ENCODE measurements around the gene HLA-B.

GRCh38 chr6:31350196-31351032, 6.6 kb downstream of the HLA-B start:
- no peak for TF ChIP-seq ATF2 (IDR thresholded peaks at IDR 0.05; ENCODE audit: low read length)
- TF ChIP-seq, protein P1, sequence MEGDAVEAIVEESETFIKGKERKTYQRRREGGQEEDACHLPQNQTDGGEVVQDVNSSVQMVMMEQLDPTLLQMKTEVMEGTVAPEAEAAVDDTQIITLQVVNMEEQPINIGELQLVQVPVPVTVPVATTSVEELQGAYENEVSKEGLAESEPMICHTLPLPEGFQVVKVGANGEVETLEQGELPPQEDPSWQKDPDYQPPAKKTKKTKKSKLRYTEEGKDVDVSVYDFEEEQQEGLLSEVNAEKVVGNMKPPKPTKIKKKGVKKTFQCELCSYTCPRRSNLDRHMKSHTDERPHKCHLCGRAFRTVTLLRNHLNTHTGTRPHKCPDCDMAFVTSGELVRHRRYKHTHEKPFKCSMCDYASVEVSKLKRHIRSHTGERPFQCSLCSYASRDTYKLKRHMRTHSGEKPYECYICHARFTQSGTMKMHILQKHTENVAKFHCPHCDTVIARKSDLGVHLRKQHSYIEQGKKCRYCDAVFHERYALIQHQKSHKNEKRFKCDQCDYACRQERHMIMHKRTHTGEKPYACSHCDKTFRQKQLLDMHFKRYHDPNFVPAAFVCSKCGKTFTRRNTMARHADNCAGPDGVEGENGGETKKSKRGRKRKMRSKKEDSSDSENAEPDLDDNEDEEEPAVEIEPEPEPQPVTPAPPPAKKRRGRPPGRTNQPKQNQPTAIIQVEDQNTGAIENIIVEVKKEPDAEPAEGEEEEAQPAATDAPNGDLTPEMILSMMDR (IDR thresholded peaks at IDR 0.05; ENCODE audit: control extremely low read depth in 1 of 3, insufficient read depth in 1 of 3, low read depth in 1 of 3, low read length in 3 of 3): no peak
